Measurements from ENCODE around the gene CACNA2D4. TPM values are rescaled to one million over a fixed set of nuclear protein-coding genes. Genes with fewer than 3 reads are reported as not detected.

The CACNA2D4 gene
- total and polyA plus RNA-seq, 11 donors = 0.10 to 9.0 (median 1.2) TPM

GRCh38 chr12:1924996-1925683, 6.7 kb upstream of the CACNA2D4 start:
- TF ChIP-seq CTCF (IDR thresholded peaks at IDR 0.05) = no peak
- TF ChIP-seq POLR2A (IDR thresholded peaks at IDR 0.05) = no peak
- no peak for ATAC-seq
- Histone ChIP-seq H3K9me3 (no peaks in the 10 kb centered on the region), H3K4me3 (no peak overlapping the region), H3K27ac (peak overlapping the region in 4 of 12 donors; percentile 9 to 76 (median 50)), H3K27me3 (peaks cover 0 to 19% (median 0%) of the 10 kb centered on the region in 9 donors), H3K4me1 (peaks cover 0 to 43% (median 20%) of the 10 kb centered on the region in 12 donors), H3K36me3 (no peaks in the 10 kb centered on the region)
- intact Hi-C loops (cut with DNase I) = loop anchor here in 1 of 10 donors (5.0 kb wide), 1 partner anchor 113 kb away; no protein-coding TSS in a partner anchor
- DNase-seq = no peak
- 75 to 79% (median 76%) methylated on average over 7 of the region's 7 CpGs for WGBS, 4 donors

GRCh38 chr12:1922985-1923384, 4.5 kb upstream of the CACNA2D4 start:
- 95 to 97% (median 96%) methylated on average over 12 of the region's 12 CpGs for WGBS, 4 donors
- ATAC-seq (no peak), DNase-seq (no peak)
- TF ChIP-seq CTCF (IDR thresholded peaks at IDR 0.05) = no peak
- TF ChIP-seq POLR2A (IDR thresholded peaks at IDR 0.05) = no peak
- H3K27me3 ChIP-seq = peaks cover 0 to 19% (median 0%) of the 10 kb centered on the region in 9 donors
- intact Hi-C loops (cut with DNase I) = no loop called here
- peaks cover 0 to 35% (median 16%) of the 10 kb centered on the region in 12 donors for H3K4me1 ChIP-seq
- no peaks in the 10 kb centered on the region for H3K9me3 ChIP-seq
- no peaks in the 10 kb centered on the region for H3K36me3 ChIP-seq
- H3K27ac ChIP-seq = no peak overlapping the region
- no peak overlapping the region for H3K4me3 ChIP-seq

- intact Hi-C loops (cut with DNase I) = no loop called here
- WGBS, 4 donors = 82 to 87% (median 82%) methylated on average over 31 to 40 of the region's 40 CpGs
- Histone ChIP-seq H3K4me1 (peaks cover 0 to 33% (median 17%) of the 10 kb centered on the region in 12 donors), H3K36me3 (no peaks in the 10 kb centered on the region), H3K27ac (no peak overlapping the region), H3K27me3 (peaks cover 0 to 15% (median 0%) of the 10 kb centered on the region in 9 donors), H3K4me3 (peak overlapping the region in 1 of 12 donors; percentile 15), H3K9me3 (no peaks in the 10 kb centered on the region)
- peak in 1 of 5 donors; percentile 63 for DNase-seq
- TF ChIP-seq CTCF (IDR thresholded peaks at IDR 0.05) (peak in 2 of 12 donors; percentile 11 to 16), POLR2A (IDR thresholded peaks at IDR 0.05) (no peak)
- ATAC-seq = no peak
Measured at GRCh38 chr12:1922075-1922709, 3.7 kb upstream of the CACNA2D4 start.

- DNase-seq (peak in 2 of 5 donors; percentile 45 to 71), ATAC-seq (no peak)
- Histone ChIP-seq H3K27ac (peak overlapping the region in 1 of 12 donors; percentile 73), H3K4me1 (peaks cover 0 to 30% (median 14%) of the 10 kb centered on the region in 12 donors), H3K36me3 (no peaks in the 10 kb centered on the region), H3K9me3 (no peaks in the 10 kb centered on the region), H3K4me3 (peak overlapping the region in 1 of 12 donors; percentile 43), H3K27me3 (peaks cover 0 to 10% (median 0%) of the 10 kb centered on the region in 9 donors)
- intact Hi-C loops (cut with DNase I) = no loop called here
- 66 to 76% (median 74%) methylated on average over 17 of the region's 17 CpGs for WGBS, 4 donors
- TF ChIP-seq POLR2A (IDR thresholded peaks at IDR 0.05) (no peak), CTCF (IDR thresholded peaks at IDR 0.05) (no peak)
Measured at GRCh38 chr12:1920971-1921370, 2.5 kb upstream of the CACNA2D4 start.

Data from heart left ventricle (tissue), 16 donors.